HEK293 (cell line): ENCODE data around the gene PLA2G4E.

ENCODE experiments used
- CTCF ChIP-seq: fragments of 450-650 bp; formaldehyde crosslinking; IDR thresholded peaks from 2 replicates; pipeline ENCODE4 v1.5.1; 2016; ENCODE audit warnings: missing biosample characterization, missing genetic modification characterization
- KLF9 ChIP-seq: fragments of 450-650 bp; formaldehyde crosslinking; IDR thresholded peaks from 2 replicates; pipeline ENCODE4 v1.5.1; 2016; ENCODE audit warnings: missing biosample characterization, missing genetic modification characterization, low read depth
- ZNF16 ChIP-seq: fragments of 450-650 bp; formaldehyde crosslinking; IDR thresholded peaks from 2 replicates; pipeline ENCODE4 v1.5.1; 2016; ENCODE audit warnings: low read depth, missing biosample characterization, missing genetic modification characterization
- ZNF747 ChIP-seq: fragments of 450-650 bp; formaldehyde crosslinking; IDR thresholded peaks from 2 replicates; pipeline ENCODE4 v1.5.1; 2016; ENCODE audit warnings: missing biosample characterization, missing genetic modification characterization

GRCh38 chr15:41951571-41951970 is 69.3 kb downstream of the PLA2G4E start:
- TF ChIP-seq ZNF747 (tag by site-specific recombination): no peak
- TF ChIP-seq ZNF16 (tag by site-specific recombination): no peak
- no peak for TF ChIP-seq KLF9 (tag by site-specific recombination)
- TF ChIP-seq CTCF: no peak
